ENCODE measurements around the gene CPA2.

- no peak for TF ChIP-seq SMAD3 (CRISPR knock-in tag; IDR thresholded peaks at IDR 0.05; ENCODE audit: borderline replicate concordance)
- TF ChIP-seq TEAD4 (CRISPR knock-in tag; IDR thresholded peaks at IDR 0.05) = no peak
- TF ChIP-seq CTCF (IDR thresholded peaks at IDR 0.05) = no peak
- no peak for TF ChIP-seq IRF2 (CRISPR knock-in tag; IDR thresholded peaks at IDR 0.05; ENCODE audit: borderline replicate concordance, low read depth)
- TF ChIP-seq ZNF138 (CRISPR knock-in tag; conservative IDR thresholded peaks at IDR 0.05) = no peak
- no peak for TF ChIP-seq ZNF512 (CRISPR knock-in tag; IDR thresholded peaks at IDR 0.05; ENCODE audit: borderline replicate concordance)
- no peak for TF ChIP-seq MAX (CRISPR knock-in tag; IDR thresholded peaks at IDR 0.05)
- no peak for TF ChIP-seq RORB (CRISPR knock-in tag; IDR thresholded peaks at IDR 0.05)
- TF ChIP-seq JUN (CRISPR knock-in tag; IDR thresholded peaks at IDR 0.05) = no peak
- TF ChIP-seq E2F1 (CRISPR knock-in tag; IDR thresholded peaks at IDR 0.05) = no peak
- no peak for TF ChIP-seq AR (CRISPR knock-in tag; IDR thresholded peaks at IDR 0.05)
- no peak for TF ChIP-seq ZNF281 (CRISPR knock-in tag; IDR thresholded peaks at IDR 0.05)
- no peak for TF ChIP-seq ELF4 (CRISPR knock-in tag; IDR thresholded peaks at IDR 0.05; ENCODE audit: low read depth)
These were observed 2.0 kb downstream of the CPA2 start for GRCh38 chr7:130268463-130269317.
